Measurements from ENCODE around the gene SEC31B.

The SEC31B gene

GRCh38 chr10:100529475-100530298 is 10.0 kb upstream of the SEC31B start, which contains the start of gene NDUFB8:
Gene NDUFB8, minus strand, starts transcription at chr10:100529871. Its CDS starts 20 bp downstream, at chr10:100529851.
- DNase-seq (ENCODE audit: low spot score) = peak; percentile 84

DNA sequence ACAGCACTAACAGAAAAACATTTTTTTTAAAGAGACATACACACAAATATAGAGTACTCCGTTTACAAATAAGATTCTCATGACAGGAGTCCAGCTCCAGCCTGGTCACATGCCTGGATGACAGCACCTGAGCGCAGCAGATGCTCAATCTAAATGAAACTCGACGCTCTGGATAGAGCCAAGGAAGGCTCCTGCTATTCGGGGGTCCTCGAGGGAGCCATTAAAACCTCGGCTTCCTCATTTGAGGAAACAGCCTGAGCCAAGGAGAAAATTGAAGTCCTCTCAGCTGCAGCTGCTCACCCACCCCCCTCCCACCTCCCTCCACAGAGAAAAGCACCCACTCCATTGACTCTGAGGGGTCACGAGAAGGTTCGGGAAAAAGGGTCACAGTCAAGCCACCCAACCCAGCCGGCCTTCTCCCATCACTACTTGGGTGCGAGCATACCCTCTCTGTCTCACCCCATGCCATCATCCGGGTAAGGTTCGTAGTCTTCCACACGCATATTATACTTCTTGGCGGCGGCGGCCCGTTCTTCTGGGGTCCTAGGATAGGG is 9.3 kb upstream of the SEC31B start:
- no peak for DNase-seq (ENCODE audit: low spot score)

DNA sequence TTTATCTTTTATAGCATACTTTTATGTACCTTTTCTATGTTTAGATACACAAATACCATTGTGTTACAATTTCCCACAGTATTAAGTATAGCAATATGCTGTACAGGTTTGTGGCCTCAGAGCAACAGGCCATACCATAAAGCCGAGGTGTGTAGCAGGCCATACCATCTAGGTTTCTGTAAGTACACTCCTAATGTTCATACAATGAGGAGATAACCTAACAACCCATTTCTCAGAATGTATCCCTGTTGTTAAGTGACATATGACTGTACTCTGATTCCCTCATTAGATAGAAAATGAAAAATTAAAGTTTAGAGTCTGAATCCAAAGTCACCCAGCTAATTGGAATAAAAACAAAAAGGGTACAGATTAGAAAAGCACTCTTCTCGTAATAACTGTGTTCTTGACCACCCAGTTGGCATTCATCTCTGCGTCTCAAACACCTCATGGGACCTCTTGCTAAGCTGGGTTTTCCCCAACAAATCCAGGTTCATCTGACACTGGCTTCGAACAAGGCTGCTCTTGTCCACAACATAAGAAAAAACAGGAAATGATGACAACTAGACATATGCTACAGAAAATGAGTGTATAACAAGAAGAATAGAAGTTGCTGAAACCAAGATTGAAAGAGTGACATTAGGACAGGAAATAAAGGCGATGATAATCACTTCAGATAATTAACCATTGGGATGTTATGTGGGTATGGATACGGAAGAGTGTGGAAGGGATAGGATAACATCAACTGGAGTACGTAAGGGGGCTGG is 8.6 kb upstream of the SEC31B start:
- DNase-seq (ENCODE audit: low spot score) = no peak

DNA sequence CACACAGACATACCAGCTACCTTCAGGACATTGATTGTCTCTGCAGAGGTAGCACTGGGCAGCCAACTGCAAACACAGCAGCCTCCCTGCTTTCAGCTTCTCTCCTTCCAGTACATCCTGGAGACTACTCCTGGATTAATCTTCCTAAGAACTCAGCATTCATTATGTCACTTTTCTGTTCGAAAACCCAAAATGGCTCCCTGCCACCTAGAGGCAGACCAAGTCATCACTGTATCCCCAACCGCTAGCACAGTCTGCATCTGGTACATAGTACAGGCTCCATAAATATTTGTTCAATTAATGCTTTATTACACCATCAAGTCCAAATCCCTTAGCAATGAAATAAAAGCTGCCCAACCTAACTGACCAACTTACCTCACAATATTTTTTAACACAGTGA is 5.0 kb upstream of the SEC31B start:
- DNase-seq (ENCODE audit: low spot score) = no peak

DNA sequence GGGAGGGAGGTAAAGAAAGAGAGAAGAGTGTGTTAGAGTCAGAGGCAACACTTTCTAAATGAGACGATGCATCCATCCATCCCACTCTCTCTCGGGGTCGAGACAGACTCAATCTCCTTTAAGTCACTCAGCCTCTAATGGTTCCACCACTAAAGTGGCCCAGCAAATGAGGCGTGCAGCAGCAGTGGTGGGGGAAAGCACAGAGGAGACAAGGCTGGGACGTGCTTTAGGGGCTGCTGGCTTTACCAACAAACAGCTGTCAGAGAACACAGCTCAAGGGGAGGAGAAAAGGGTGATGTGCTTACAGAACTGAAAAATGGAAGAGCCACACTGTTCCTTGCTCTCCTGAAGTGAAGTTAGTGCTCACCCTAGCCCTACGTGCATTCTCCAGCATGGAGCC is 4.5 kb upstream of the SEC31B start:
- DNase-seq (ENCODE audit: low spot score) = no peak

GRCh38 chr10:100522945-100523344 is 3.3 kb upstream of the SEC31B start:
- DNase-seq (ENCODE audit: low spot score) = no peak

DNA sequence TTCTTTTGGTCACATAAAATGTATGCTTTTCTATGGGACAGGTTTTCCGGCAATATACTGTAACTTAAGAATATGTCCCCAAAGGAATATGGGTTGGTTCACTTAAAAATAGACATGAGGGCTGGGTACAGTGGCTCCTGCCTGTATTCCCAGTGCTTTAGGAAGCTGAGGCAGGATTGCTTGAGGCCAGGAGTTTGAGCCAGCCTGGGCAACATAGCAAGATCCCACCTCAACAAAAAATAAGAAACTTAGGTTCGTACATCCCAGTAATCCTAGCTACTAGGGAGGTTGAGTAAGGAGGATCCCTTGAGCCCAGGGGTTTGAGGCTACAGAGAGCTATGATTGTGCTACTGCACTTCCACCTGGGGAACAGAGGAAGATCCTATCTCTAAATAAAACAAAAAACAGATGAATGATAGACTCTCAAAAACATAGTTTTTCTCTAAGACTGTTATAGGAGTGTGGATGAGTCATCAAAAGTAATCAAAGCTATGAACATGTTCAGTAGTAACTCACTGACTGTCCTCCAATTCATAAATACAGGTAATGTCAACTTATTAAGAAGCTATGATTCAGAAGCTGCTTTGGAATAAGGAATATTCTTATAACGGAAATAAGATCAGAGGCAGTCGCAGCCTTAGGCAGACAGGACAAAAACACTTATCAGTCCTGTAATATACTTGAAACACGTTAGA is 2.6 kb upstream of the SEC31B start:
- DNase-seq (ENCODE audit: low spot score) = no peak

DNA sequence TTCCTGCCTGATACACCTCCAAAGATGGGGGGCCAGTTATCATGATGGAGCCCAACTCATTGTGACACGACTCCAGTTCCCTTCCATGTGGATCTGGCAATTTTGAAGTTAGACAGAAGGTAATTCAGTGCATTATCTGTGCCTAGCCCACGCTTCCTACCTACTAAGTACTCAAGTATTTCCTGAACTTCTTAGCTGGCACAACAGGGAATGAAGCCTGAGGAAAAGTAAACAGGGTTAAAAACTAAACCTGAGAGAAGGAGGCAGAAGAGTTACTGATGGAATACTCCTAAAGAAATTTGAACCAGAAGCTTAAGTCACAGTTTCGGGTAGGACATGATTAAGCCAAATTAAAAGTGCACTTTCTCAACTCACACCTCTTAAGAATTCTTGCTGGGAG is 1.1 kb upstream of the SEC31B start:
- no peak for DNase-seq (ENCODE audit: low spot score)

- peak; percentile 46 for DNase-seq (ENCODE audit: low spot score)
These were observed 860 bp downstream of the SEC31B start for GRCh38 chr10:100518761-100519241.

GRCh38 chr10:100516847-100517246 is 2.8 kb downstream of the SEC31B start:
- DNase-seq (ENCODE audit: low spot score) = no peak

- no peak for DNase-seq (ENCODE audit: low spot score)
These were observed 4.0 kb downstream of the SEC31B start for GRCh38 chr10:100515612-100516011.

GRCh38 chr10:100510533-100511308 is 8.9 kb downstream of the SEC31B start:
- no peak for DNase-seq (ENCODE audit: low spot score)

DNA sequence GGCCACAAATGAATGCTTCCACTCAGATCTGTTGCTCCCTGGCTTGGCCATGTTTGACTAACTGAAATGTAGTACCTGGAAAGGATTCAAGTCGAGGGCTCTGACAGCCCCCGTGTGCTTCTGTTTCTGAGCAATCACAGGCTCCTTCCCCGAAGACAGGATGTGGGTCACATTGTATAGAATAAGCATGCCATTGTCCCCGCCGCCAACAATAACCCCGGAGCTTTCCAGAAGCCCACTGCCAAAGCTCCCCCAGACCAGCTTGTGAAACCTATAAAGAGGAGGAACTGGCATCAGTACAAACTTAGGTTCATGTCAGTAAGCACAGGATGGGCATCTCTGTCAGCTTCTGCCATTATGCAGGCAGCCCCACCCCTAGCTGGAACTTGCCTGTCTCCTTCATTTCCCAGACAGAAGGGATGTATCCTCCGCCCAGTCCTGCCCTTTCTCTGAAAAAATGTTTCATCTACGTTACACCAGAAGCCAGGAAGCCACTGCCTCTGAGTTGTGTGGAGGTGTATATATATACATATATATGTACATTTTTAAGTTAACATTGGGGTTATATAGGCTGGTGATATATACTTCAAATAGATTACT is 10.3 kb downstream of the SEC31B start:
- DNase-seq (ENCODE audit: low spot score) = no peak

GRCh38 chr10:100508691-100509150 is 10.9 kb downstream of the SEC31B start:
- peak; percentile 54 for DNase-seq (ENCODE audit: low spot score)

- DNase-seq (ENCODE audit: low spot score) = no peak
These were observed 11.4 kb downstream of the SEC31B start for GRCh38 chr10:100508266-100508665.

- no peak for DNase-seq (ENCODE audit: low spot score)
These were observed 12.3 kb downstream of the SEC31B start for GRCh38 chr10:100507357-100507732.

DNA sequence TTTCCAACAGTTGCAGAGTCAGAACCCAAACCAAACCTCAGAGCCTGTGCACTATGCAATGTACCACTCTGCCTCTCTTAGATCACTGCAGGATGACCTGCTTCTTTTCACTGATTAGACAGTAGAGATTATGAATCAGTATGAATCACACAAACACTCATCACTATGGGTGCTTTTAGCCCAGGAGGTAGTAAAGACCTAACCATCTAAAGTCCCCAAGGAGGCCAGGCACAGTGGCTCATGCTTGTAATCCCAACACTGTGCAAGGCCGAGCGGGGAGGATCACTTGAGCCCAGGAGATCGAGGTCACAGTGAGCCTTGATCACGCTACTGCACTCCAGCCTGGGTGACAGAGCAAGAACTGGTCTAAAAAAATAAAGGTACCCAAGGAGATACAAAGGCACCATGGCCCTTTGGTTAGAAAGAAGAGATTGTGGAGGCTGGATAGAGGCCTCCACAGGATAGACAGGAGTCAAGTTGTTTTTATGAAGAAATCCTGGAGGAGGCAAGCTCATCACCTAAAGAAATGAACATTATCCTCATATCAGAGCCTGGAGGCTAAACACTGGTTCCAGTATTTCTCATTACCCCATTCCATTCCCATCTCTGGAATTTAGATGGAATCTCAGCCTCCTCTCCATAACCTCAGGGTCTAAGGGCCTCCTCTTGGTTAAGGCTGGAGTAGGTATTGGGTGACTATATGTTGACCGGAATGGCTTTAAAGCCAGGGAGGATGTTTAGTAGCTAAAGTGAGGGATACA is 12.9 kb downstream of the SEC31B start:
- no peak for DNase-seq (ENCODE audit: low spot score)

- DNase-seq (ENCODE audit: low spot score) = no peak
These were observed 14.5 kb downstream of the SEC31B start for GRCh38 chr10:100505164-100505563.

DNA sequence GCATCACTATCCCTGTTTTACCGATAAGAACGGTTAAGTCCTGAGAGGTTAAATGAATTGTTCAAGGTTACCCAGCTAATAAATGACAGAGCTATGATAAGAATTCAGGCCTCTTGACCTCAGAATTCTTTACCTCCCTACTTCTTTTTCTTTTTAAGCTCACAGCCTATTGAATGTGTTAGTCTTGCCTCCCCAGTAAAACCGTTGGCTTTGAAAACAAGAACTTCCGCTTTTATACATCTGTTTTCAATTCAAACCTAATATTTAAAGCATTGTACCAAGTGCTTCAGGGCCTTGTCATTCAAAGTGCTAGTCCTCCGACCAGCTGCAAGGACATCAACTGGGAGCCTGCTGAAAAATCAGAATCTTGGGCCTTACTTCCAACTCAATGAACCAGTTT is 15.6 kb downstream of the SEC31B start:
- DNase-seq (ENCODE audit: low spot score) = no peak

GRCh38 chr10:100502926-100503494 is 16.7 kb downstream of the SEC31B start:
- DNase-seq (ENCODE audit: low spot score) = no peak
